Lower lobe of right lung (tissue), 2 donors: Measurements from ENCODE around the gene NXPH1. TPM values are rescaled to one million over a fixed set of nuclear protein-coding genes. Genes with fewer than 3 reads are reported as not detected.
A peak's percentile ranks its signal among the peaks of the same experiment; 100 is the strongest.

Experiments used
- ATAC-seq, 2 donors: fragments of 200-7000 bp; cut with Tn5 transposase; one replicate each; pipeline ENCODE4 v1.9.1; 2020 to 2022; ENCODE audit warnings: mild to moderate bottlenecking in 2 of 2, moderate library complexity in 2 of 2
- DNase-seq: peaks from one replicate; pipeline ENCODE4 v3.0.0-alpha.2; 2020
- H3K27ac ChIP-seq: fragments of 200-600 bp; one replicate; pipeline ENCODE4 v1.8.0; 2022
- H3K27me3 ChIP-seq: fragments of 200-600 bp; one replicate; pipeline ENCODE4 v1.8.0; 2022; ENCODE audit warnings: low read depth
- H3K36me3 ChIP-seq: fragments of 200-600 bp; one replicate; pipeline ENCODE4 v1.8.0; 2022; ENCODE audit warnings: mild to moderate bottlenecking
- H3K4me1 ChIP-seq: fragments of 200-600 bp; one replicate; pipeline ENCODE4 v1.8.0; 2022
- H3K4me3 ChIP-seq: fragments of 200-600 bp; one replicate; pipeline ENCODE4 v1.8.0; 2022; ENCODE audit warnings: mild to moderate bottlenecking
- H3K9me3 ChIP-seq: fragments of 200-600 bp; one replicate; pipeline ENCODE4 v1.8.0; 2022
- intact Hi-C: fragments of 100-400 bp; cut with DNase I; formaldehyde crosslinking; loops from one replicate; pipeline ENCODE4 v1.11.0; 2022
- total RNA-seq: library from RNA; stranded (reverse); fragmentation: NEBNext Ultra II Directional; extraction: Animal tissue kit (Norgen Biotek cat#: 25700); gene quantifications from one replicate; pipeline ENCODE4 v1.2.1, GENCODE V29; 2021
- TF ChIP-seq, protein P1 (sequence below): fragments of 200-600 bp; IDR thresholded peaks from one replicate; pipeline ENCODE4 v1.8.0; 2022; ENCODE audit warnings: antibody characterized with exemption, mild to moderate bottlenecking
- donor health status: DM: no; HTN: yes; CAD: no; lungs with severe emphysema.

NXPH1 gene
- total RNA-seq, 1 donor from 2014 or later, result not detected

DNA sequence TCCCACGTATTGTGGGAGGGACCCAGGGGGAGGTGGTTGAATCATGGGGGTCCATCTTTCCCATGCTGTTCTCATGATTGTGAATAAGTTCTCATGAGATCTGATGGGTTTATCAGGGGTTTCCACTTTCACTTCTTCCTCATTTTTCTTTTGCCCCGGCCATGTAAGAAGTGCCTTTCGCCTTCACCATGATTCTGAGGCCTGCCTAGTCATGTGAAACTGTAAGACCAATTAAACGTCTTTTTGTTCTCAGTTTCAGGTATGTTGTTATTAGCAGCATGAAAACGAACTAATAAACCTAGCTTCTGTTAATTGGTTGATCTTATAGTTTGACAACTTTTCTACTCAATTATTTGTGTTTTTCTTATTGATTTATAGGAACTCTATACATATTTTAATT is 206.3 kb downstream of the NXPH1 start:
- intact Hi-C loops, result no loop called here
- H3K9me3 ChIP-seq, result no peaks in the 10 kb centered on the region

GRCh38 chr7:8640671-8641070 is 207.3 kb downstream of the NXPH1 start:
- Histone ChIP-seq H3K4me1 (no peaks in the 10 kb centered on the region), H3K9me3 (no peaks in the 10 kb centered on the region), H3K27ac (no peak overlapping the region), H3K27me3 (no peaks in the 10 kb centered on the region), H3K36me3 (no peaks in the 10 kb centered on the region), H3K4me3 (no peak overlapping the region)
- intact Hi-C loops, result no loop called here
- TF ChIP-seq, protein P1, sequence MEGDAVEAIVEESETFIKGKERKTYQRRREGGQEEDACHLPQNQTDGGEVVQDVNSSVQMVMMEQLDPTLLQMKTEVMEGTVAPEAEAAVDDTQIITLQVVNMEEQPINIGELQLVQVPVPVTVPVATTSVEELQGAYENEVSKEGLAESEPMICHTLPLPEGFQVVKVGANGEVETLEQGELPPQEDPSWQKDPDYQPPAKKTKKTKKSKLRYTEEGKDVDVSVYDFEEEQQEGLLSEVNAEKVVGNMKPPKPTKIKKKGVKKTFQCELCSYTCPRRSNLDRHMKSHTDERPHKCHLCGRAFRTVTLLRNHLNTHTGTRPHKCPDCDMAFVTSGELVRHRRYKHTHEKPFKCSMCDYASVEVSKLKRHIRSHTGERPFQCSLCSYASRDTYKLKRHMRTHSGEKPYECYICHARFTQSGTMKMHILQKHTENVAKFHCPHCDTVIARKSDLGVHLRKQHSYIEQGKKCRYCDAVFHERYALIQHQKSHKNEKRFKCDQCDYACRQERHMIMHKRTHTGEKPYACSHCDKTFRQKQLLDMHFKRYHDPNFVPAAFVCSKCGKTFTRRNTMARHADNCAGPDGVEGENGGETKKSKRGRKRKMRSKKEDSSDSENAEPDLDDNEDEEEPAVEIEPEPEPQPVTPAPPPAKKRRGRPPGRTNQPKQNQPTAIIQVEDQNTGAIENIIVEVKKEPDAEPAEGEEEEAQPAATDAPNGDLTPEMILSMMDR, result no peak
- ATAC-seq (no peak), DNase-seq (no peak)

More for the DNA sequence above, 206.3 kb downstream of the NXPH1 start:
- no peaks in the 10 kb centered on the region for H3K27me3 ChIP-seq
- DNase-seq (no peak), ATAC-seq (no peak)
- no peak overlapping the region for H3K4me3 ChIP-seq
- H3K36me3 ChIP-seq, result no peaks in the 10 kb centered on the region
- no peaks in the 10 kb centered on the region for H3K4me1 ChIP-seq
- TF ChIP-seq, protein P1, result no peak
- no peak overlapping the region for H3K27ac ChIP-seq

GRCh38 chr7:8668627-8669500 is 235.5 kb downstream of the NXPH1 start:
- ATAC-seq, result peak in 1 of 2 donors; percentile 42
- Histone ChIP-seq H3K4me3 (no peak overlapping the region), H3K4me1 (no peaks in the 10 kb centered on the region), H3K36me3 (no peaks in the 10 kb centered on the region), H3K9me3 (no peaks in the 10 kb centered on the region), H3K27ac (no peak overlapping the region), H3K27me3 (no peaks in the 10 kb centered on the region)
- TF ChIP-seq, protein P1, result no peak
- DNase-seq, result peak; percentile 23
- intact Hi-C loops, result no loop called here

DNA sequence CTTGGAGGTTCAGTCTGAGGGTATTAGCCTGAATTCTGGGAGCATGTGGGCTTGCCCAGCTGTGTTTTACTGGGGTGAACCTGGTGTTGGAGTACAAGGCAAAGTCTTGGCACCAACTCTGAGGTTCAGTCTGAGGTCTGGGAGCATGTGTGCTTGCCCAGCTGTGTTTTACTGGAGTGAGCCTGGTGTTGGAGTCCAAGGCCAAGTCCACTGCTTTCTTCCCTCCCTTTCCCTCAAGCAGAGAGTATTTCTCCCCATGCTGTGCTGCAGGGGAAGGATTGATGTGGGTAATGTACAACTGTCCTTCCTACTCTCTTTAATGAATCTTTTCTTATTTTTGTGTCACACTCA is 236.1 kb downstream of the NXPH1 start:
- TF ChIP-seq, protein P1, result no peak
- Histone ChIP-seq H3K36me3 (no peaks in the 10 kb centered on the region), H3K4me3 (no peak overlapping the region), H3K27me3 (no peaks in the 10 kb centered on the region), H3K27ac (no peak overlapping the region), H3K9me3 (no peaks in the 10 kb centered on the region), H3K4me1 (no peaks in the 10 kb centered on the region)
- no peak for ATAC-seq
- no peak for DNase-seq
- intact Hi-C loops, result no loop called here

- H3K27me3 ChIP-seq, result no peaks in the 10 kb centered on the region
- TF ChIP-seq, protein P1, result no peak
- no peaks in the 10 kb centered on the region for H3K4me1 ChIP-seq
- no peak for ATAC-seq
- no peak overlapping the region for H3K27ac ChIP-seq
- no peaks in the 10 kb centered on the region for H3K9me3 ChIP-seq
- no peak for DNase-seq
- no peak overlapping the region for H3K4me3 ChIP-seq
- intact Hi-C loops, result no loop called here
- no peaks in the 10 kb centered on the region for H3K36me3 ChIP-seq
Observed at GRCh38 chr7:8684426-8684825, 251.0 kb downstream of the NXPH1 start.
